IPS-18a (cell line): ENCODE results near the gene APLN.

Source experiments
- H3K27ac ChIP-seq: one replicate; pipeline ENCODE4 v1.5.1; 2013; ENCODE audit warnings: low read length
- H3K27me3 ChIP-seq: one replicate; pipeline ENCODE4 v1.6.1; 2013; ENCODE audit warnings: mild to moderate bottlenecking, low read length; ENCODE audit not compliant: control insufficient read depth, insufficient read depth
- H3K36me3 ChIP-seq: one replicate; pipeline ENCODE4 v1.6.1; 2013; ENCODE audit warnings: low read depth, low read length; ENCODE audit not compliant: control insufficient read depth
- H3K4me1 ChIP-seq: one replicate; pipeline ENCODE4 v1.6.1; 2013; ENCODE audit warnings: low read depth, low read length; ENCODE audit not compliant: control insufficient read depth
- H3K4me3 ChIP-seq: one replicate; pipeline ENCODE4 v1.5.1; 2013; ENCODE audit warnings: low read length
- H3K9ac ChIP-seq: one replicate; pipeline ENCODE4 v1.6.1; 2013; ENCODE audit warnings: mild to moderate bottlenecking, low read length, moderate library complexity
- H3K9me3 ChIP-seq: one replicate; pipeline ENCODE4 v1.6.1; 2013; ENCODE audit warnings: low read depth, low read length; ENCODE audit not compliant: control insufficient read depth

The APLN gene

DNA sequence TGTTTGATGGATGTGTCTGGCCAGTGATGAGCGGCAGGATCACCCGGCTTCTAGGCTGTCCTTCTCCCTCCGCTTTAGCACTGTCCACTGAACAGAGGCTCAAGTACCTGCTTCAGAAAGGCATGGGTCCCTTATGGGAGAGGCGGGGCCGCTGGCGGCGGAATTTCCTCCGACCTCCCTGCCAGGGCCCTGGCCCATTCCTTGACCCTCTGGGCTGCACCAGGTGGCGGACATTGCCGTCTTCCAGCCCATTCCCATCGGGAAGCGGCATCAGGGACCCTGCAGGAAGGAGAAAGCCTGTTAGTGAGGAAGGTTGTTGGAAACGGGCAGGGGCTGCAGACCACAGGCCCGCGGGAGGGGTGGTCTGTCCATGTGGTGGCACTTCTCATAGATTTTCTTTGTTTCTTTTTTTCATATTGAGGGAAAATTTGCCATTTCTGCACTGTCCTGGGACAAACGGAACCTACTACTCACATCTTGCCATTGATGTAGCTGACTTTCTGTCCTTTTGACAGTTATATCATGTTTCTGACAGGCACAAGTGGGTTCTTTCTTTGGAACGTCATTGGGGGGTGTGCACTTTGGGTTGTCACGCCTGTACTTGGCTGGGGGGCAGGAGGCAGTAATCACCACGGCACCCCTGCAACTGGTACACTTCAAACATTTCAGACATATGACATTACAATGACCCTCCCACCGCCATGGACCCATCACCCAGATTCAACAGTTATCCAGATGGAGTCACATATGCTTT, 6.1 kb downstream of the APLN start:
- H3K4me3 ChIP-seq, result no peak overlapping the region
- peaks cover 48% of the 10 kb centered on the region for H3K27me3 ChIP-seq
- H3K36me3 ChIP-seq, result no peaks in the 10 kb centered on the region
- no peaks in the 10 kb centered on the region for H3K4me1 ChIP-seq
- no peak overlapping the region for H3K9ac ChIP-seq
- peaks cover 3% of the 10 kb centered on the region for H3K9me3 ChIP-seq
- H3K27ac ChIP-seq, result no peak overlapping the region

GRCh38 chrX:129647418-129648410, 7.0 kb downstream of the APLN start:
- Histone ChIP-seq H3K9ac (no peak overlapping the region), H3K9me3 (peaks cover 3% of the 10 kb centered on the region), H3K36me3 (no peaks in the 10 kb centered on the region), H3K4me3 (no peak overlapping the region), H3K27me3 (peaks cover 39% of the 10 kb centered on the region), H3K27ac (no peak overlapping the region), H3K4me1 (no peaks in the 10 kb centered on the region)

- peaks cover 3% of the 10 kb centered on the region for H3K9me3 ChIP-seq
- H3K4me3 ChIP-seq, result no peak overlapping the region
- no peaks in the 10 kb centered on the region for H3K36me3 ChIP-seq
- H3K9ac ChIP-seq, result no peak overlapping the region
- no peaks in the 10 kb centered on the region for H3K4me1 ChIP-seq
- H3K27me3 ChIP-seq, result peaks cover 29% of the 10 kb centered on the region
- no peak overlapping the region for H3K27ac ChIP-seq
These were observed 8.0 kb downstream of the APLN start for GRCh38 chrX:129646566-129647417.

GRCh38 chrX:129642641-129643040, 12.1 kb downstream of the APLN start:
- Histone ChIP-seq H3K27ac (no peak overlapping the region), H3K36me3 (no peaks in the 10 kb centered on the region), H3K9ac (no peak overlapping the region), H3K4me1 (no peaks in the 10 kb centered on the region), H3K9me3 (no peaks in the 10 kb centered on the region), H3K4me3 (no peak overlapping the region), H3K27me3 (no peaks in the 10 kb centered on the region)

DNA sequence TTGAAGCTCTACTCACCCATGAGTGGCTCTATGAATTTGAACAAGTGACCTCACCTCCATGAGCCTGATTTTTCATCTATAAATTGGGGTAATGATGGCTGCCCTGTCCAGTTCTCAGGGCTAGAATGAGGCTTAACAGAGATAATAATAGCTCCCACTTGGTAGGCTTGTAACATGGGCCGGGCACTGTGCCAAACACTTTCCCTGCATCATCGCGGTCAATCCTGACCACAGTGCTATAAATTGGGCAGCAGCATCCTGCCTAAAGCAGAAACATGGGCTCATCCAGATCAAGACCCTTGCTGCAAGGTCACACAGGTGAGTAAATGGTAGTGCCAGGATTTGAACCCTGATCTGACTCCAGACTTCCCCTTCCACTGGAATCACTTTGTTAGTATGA, 12.8 kb downstream of the APLN start:
- Histone ChIP-seq H3K4me3 (no peak overlapping the region), H3K9ac (no peak overlapping the region), H3K9me3 (no peaks in the 10 kb centered on the region), H3K4me1 (no peaks in the 10 kb centered on the region), H3K36me3 (no peaks in the 10 kb centered on the region), H3K27ac (no peak overlapping the region), H3K27me3 (no peaks in the 10 kb centered on the region)

DNA sequence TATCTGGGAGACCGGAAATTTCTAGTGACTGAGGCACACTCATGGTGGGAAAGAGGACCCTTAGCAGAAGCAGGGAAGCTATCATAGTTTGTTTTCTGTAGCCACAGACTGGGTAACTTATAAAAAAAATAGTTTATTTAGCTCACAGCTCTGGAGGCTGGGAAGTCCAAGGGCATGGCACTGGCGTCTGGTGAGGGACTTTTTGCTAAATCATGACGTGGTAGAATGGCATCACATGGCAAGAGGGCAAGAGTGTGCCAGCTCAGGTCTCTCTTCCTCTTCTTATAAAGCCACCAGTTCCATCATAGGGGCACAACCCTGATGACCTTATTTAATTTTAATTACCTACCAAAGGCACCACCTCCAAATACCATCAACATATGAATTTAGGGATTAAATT, 13.3 kb downstream of the APLN start:
- Histone ChIP-seq H3K27me3 (no peaks in the 10 kb centered on the region), H3K36me3 (no peaks in the 10 kb centered on the region), H3K9me3 (no peaks in the 10 kb centered on the region), H3K27ac (no peak overlapping the region), H3K9ac (no peak overlapping the region), H3K4me3 (no peak overlapping the region), H3K4me1 (no peaks in the 10 kb centered on the region)

GRCh38 chrX:129640737-129641136, 14.0 kb downstream of the APLN start:
- Histone ChIP-seq H3K9me3 (no peaks in the 10 kb centered on the region), H3K9ac (no peak overlapping the region), H3K27me3 (no peaks in the 10 kb centered on the region), H3K27ac (no peak overlapping the region), H3K36me3 (no peaks in the 10 kb centered on the region), H3K4me1 (no peaks in the 10 kb centered on the region), H3K4me3 (no peak overlapping the region)

DNA sequence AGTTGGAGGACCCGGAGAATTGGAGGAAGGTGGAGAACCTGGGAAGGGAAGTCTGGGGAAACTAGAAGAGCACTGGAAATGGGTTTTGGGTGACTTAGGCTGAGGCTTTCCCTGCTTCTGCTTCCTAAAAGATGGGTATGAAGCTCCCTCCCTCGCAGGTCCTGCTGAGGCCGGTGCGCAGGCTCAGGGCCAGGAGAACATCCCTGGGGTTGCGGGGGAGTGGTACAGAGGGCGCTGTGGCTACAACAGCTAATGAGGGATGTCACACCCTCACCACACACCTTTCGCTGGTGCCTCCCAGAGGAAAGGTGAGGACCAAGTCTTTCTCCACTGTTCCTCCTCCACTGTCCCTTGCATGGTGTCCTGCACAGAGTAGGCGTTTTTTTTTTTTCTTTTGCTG, 15.8 kb downstream of the APLN start:
- Histone ChIP-seq H3K9ac (no peak overlapping the region), H3K36me3 (no peaks in the 10 kb centered on the region), H3K4me1 (no peaks in the 10 kb centered on the region), H3K27me3 (no peaks in the 10 kb centered on the region), H3K27ac (no peak overlapping the region), H3K9me3 (no peaks in the 10 kb centered on the region), H3K4me3 (no peak overlapping the region)

DNA sequence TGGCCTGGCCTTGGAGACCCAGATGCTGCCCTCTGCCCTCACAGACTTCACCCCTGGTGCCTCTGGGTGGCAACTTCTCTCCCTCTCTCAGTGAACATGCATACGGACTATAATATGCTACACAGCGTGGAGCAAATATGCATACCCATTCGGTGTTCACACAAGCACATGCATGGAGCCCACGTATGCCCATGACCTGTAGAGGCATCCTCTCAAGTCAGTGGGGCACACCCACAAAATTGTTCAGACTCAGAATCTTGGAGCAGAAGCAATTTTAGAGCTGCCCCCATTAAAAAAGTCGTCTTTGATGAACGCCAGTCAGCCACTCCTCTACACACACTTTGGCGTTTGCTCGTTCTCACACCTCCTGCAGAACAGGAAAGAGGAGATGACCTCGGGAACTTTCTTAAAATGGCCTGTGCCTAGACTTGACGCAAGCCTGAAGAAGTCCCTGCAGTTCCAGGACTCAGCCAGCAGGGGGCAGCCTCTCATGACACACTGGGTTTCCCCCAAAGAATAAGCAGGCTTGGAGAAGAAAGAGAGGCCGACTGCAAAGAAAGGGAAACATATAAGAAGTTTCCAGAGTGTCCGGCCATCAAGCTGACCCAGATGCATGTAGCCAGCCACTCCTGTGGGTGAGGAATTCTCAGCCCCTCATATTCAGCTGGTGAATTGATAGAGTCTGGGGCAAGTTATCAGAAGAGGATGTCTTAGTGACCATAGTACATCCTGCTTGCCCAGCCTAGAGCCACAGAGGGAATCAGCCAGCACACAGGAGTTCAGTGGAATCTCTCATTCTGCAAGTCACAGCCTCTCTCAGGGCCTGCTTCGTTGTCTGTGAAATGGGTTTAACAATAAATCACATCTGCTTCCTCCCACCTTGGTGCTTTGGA, 17.3 kb downstream of the APLN start:
- H3K4me3 ChIP-seq, result no peak overlapping the region
- H3K9me3 ChIP-seq, result no peaks in the 10 kb centered on the region
- no peaks in the 10 kb centered on the region for H3K27me3 ChIP-seq
- H3K27ac ChIP-seq, result no peak overlapping the region
- H3K4me1 ChIP-seq, result no peaks in the 10 kb centered on the region
- no peaks in the 10 kb centered on the region for H3K36me3 ChIP-seq
- no peak overlapping the region for H3K9ac ChIP-seq

GRCh38 chrX:129636175-129636681, 18.5 kb downstream of the APLN start:
- Histone ChIP-seq H3K27me3 (no peaks in the 10 kb centered on the region), H3K36me3 (no peaks in the 10 kb centered on the region), H3K9me3 (no peaks in the 10 kb centered on the region), H3K9ac (no peak overlapping the region), H3K4me1 (no peaks in the 10 kb centered on the region), H3K27ac (no peak overlapping the region), H3K4me3 (no peak overlapping the region)
